ENCODE results near the gene MXRA7.

MXRA7 gene

GRCh38 chr17:76676629-76677028 is 34.1 kb downstream of the MXRA7 start:
- no peak for DNase-seq

- DNase-seq, result no peak
Observed at GRCh38 chr17:76675648-76676047, 35.1 kb downstream of the MXRA7 start.

- no peak for DNase-seq
Observed at GRCh38 chr17:76674600-76674999, 36.2 kb downstream of the MXRA7 start.

- no peak for DNase-seq
Observed at GRCh38 chr17:76673729-76674128, 37.0 kb downstream of the MXRA7 start.

- no peak for DNase-seq
Observed at GRCh38 chr17:76672892-76673291, 37.9 kb downstream of the MXRA7 start.

GRCh38 chr17:76672270-76672851 is 38.4 kb downstream of the MXRA7 start:
- DNase-seq, result no peak

- no peak for DNase-seq
Observed at GRCh38 chr17:76671912-76672262, 38.9 kb downstream of the MXRA7 start.

GRCh38 chr17:76671123-76671911 is 39.4 kb downstream of the MXRA7 start:
- DNase-seq, result peak; percentile 100

- no peak for DNase-seq
Observed at GRCh38 chr17:76670718-76671122, 40.0 kb downstream of the MXRA7 start.

- DNase-seq, result no peak
Observed at GRCh38 chr17:76670020-76670717, 40.6 kb downstream of the MXRA7 start.

- no peak for DNase-seq
Observed at GRCh38 chr17:76667786-76668453, 42.8 kb downstream of the MXRA7 start.

- no peak for DNase-seq
Observed at GRCh38 chr17:76667491-76667755, 43.3 kb downstream of the MXRA7 start.

- no peak for DNase-seq
Observed at GRCh38 chr17:76660656-76661042, 50.1 kb downstream of the MXRA7 start.

- peak in 3 of 4 experiments; percentile 16 to 43 (median 38) for DNase-seq
Observed at GRCh38 chr17:76659928-76660655, 50.7 kb downstream of the MXRA7 start.

- no peak for DNase-seq
Observed at GRCh38 chr17:76658242-76658662, 52.5 kb downstream of the MXRA7 start.

- no peak for DNase-seq
Observed at GRCh38 chr17:76657505-76658241, 53.1 kb downstream of the MXRA7 start.

- DNase-seq, result no peak
Observed at GRCh38 chr17:76654408-76654807, 56.4 kb downstream of the MXRA7 start.

- DNase-seq, result no peak
Observed at GRCh38 chr17:76650504-76650903, 60.3 kb downstream of the MXRA7 start.

GRCh38 chr17:76646712-76647111 is 64.1 kb downstream of the MXRA7 start:
- DNase-seq, result no peak

GRCh38 chr17:76645481-76645880 is 65.3 kb downstream of the MXRA7 start:
- DNase-seq, result no peak

- DNase-seq, result no peak
Observed at GRCh38 chr17:76644995-76645394, 65.8 kb downstream of the MXRA7 start.

GRCh38 chr17:76643553-76644148 is 67.1 kb downstream of the MXRA7 start, which contains the start of gene ST6GALNAC1:
TSS of gene ST6GALNAC1 (minus strand) at chr17:76643757. CDS start at chr17:76643638, 119 bp downstream.
- no peak for DNase-seq

Data from suppressor macrophage (primary cell).